GM12878 (cell line): ENCODE measurements around the gene GDPD1. TPM values are rescaled to one million over a fixed set of nuclear protein-coding genes. Genes with fewer than 3 reads are reported as not detected.

Experiments
- ATAC-seq: fragments of 200-7000 bp; cut with Tn5 transposase; 3 replicates; pipeline ENCODE4 v1.9.1; 2020; ENCODE audit warnings: mild to moderate bottlenecking, moderate library complexity
- BruUV-seq: library from RNA; stranded (reverse); fragments of 400-500 nt; replicated peaks from 2 replicates; lab custom pipeline; 2021; lab: Mats Ljungman, UMichigan
- CTCF ChIA-PET: fragments of 300-600 bp; sonication (Branson Sonifier 250); formaldehyde crosslinking; extraction: SDS; loops from one replicate; lab custom pipeline; 2021; ENCODE audit warnings: inconsistent platforms; lab: Yijun Ruan, JAX
- POLR2A ChIA-PET: fragments of 350-600 bp; formaldehyde crosslinking; extraction: SDS; loops from one replicate; lab custom pipeline; 2021; ENCODE audit warnings: inconsistent platforms; lab: Charles Lee
- RAD21 ChIA-PET: fragments of 300-600 bp; sonication (Branson Sonifier 250); formaldehyde crosslinking; loops from one replicate; lab custom pipeline; 2023; ENCODE audit warnings: antibody characterized with exemption; ENCODE audit not compliant: unreplicated experiment; lab: Charles Lee
- SMC1A ChIA-PET: fragments of 300-600 bp; sonication (Branson Sonifier 250); formaldehyde crosslinking; loops from one replicate; lab custom pipeline; 2023; ENCODE audit not compliant: unreplicated experiment, uncharacterized antibody; lab: Charles Lee
- DNase-seq: peaks from one replicate; pipeline ENCODE4 v3.0.0-alpha.2; 2011; ENCODE audit warnings: low read depth, low spot score
- FAIRE-seq: peaks from 3 replicates; lab custom pipeline; 2011; peaks lifted over from hg19 to GRCh38; lab: Jason Lieb, UNC
- H2AFZ ChIP-seq: 2 replicates; pipeline ENCODE4 v1.6.0; 2011; ENCODE audit warnings: low read depth, low read length, control low read depth; ENCODE audit not compliant: control insufficient read depth
- H3K27ac ChIP-seq: 2 replicates; pipeline ENCODE4 v1.5.1; 2011; ENCODE audit warnings: control low read depth; ENCODE audit not compliant: control insufficient read depth, insufficient read depth
- H3K27me3 ChIP-seq, 2 experiments: replicated peaks in 1 of 2; 2 replicates each; pipeline versions ENCODE4 v1.6.0 to v1.6.1; 2011; ENCODE audit warnings: low read length in 1 of 2; ENCODE audit not compliant: control insufficient read depth in 2 of 2, insufficient read depth in 2 of 2
- H3K36me3 ChIP-seq, 2 experiments: 2 replicates each; pipeline ENCODE4 v1.5.1; 2011; ENCODE audit warnings: low read length in 1 of 2; ENCODE audit not compliant: control insufficient read depth in 2 of 2, insufficient read depth in 2 of 2
- H3K4me1 ChIP-seq: 2 replicates; pipeline ENCODE4 v1.6.1; 2011; ENCODE audit warnings: mild to moderate bottlenecking, low read length, moderate library complexity, mixed read lengths; ENCODE audit not compliant: control insufficient read depth, insufficient read depth
- H3K4me2 ChIP-seq: 2 replicates; pipeline ENCODE4 v1.6.0; 2011; ENCODE audit warnings: control low read depth; ENCODE audit not compliant: control insufficient read depth, insufficient read depth
- H3K4me3 ChIP-seq: fragments of 200-600 bp; sonication (generic); 2 replicates; pipeline ENCODE4 v1.5.1; 2016
- H3K79me2 ChIP-seq: 2 replicates; pipeline ENCODE4 v1.6.0; 2011; ENCODE audit warnings: low read length; ENCODE audit not compliant: control insufficient read depth, insufficient read depth
- H3K9ac ChIP-seq: 2 replicates; pipeline ENCODE4 v1.8.0; 2011; ENCODE audit warnings: low read length, control low read depth, mixed read lengths; ENCODE audit not compliant: control insufficient read depth, insufficient read depth
- H3K9me3 ChIP-seq: replicated peaks from 3 replicates; pipeline ENCODE4 v1.5.1; 2011; ENCODE audit warnings: mild to moderate bottlenecking, low read length; ENCODE audit not compliant: control insufficient read depth, insufficient read depth
- H4K20me1 ChIP-seq: 2 replicates; pipeline ENCODE4 v1.6.0; 2011; ENCODE audit not compliant: control insufficient read depth, insufficient read depth
- BACH1 ChIP-seq: fragments of 450-650 bp; IDR thresholded peaks from 2 replicates; pipeline ENCODE4 v1.6.1; 2017; ENCODE audit warnings: mild to moderate bottlenecking, borderline replicate concordance
- CHD1 ChIP-seq: IDR thresholded peaks from 2 replicates; pipeline ENCODE4 v1.6.1; 2012; ENCODE audit warnings: low read depth, low read length, improper control_type of control experiment
- CHD4 ChIP-seq: fragments of 200-600 bp; sonication (generic); IDR thresholded peaks from 2 replicates; pipeline ENCODE4 v1.6.1; 2016; ENCODE audit warnings: mild to moderate bottlenecking
- CREB1 ChIP-seq: IDR thresholded peaks from 2 replicates; pipeline ENCODE4 v1.6.1; 2012; ENCODE audit warnings: low read depth, mild to moderate bottlenecking, inconsistent platforms
- CTCF ChIP-seq, 3 experiments: IDR thresholded peaks in 2 of 3; conservative IDR thresholded peaks in 1 of 3; 2 replicates each; pipeline ENCODE4 v1.5.1; 2011; ENCODE audit warnings: low read depth in 3 of 3, low read length in 3 of 3, mild to moderate bottlenecking in 3 of 3, control low read depth in 2 of 3, moderate library complexity in 2 of 3, inconsistent platforms in 1 of 3, mixed read lengths in 1 of 3; ENCODE audit not compliant: control insufficient read depth in 2 of 3, insufficient read depth in 1 of 3; ENCODE audit errors: extremely low read depth in 1 of 3
- IRF4 ChIP-seq: IDR thresholded peaks from 2 replicates; pipeline ENCODE4 v1.6.1; 2011; ENCODE audit warnings: low read depth, low read length
- JUNB ChIP-seq: IDR thresholded peaks from 2 replicates; pipeline ENCODE4 v1.6.1; 2016; ENCODE audit warnings: antibody characterized with exemption, mild to moderate bottlenecking
- KAT2A ChIP-seq: conservative IDR thresholded peaks from 2 replicates; pipeline ENCODE4 v1.6.1; 2011; ENCODE audit warnings: low read depth, low read length; ENCODE audit not compliant: control insufficient read depth
- KDM1A ChIP-seq: fragments of 200-600 bp; sonication (generic); IDR thresholded peaks from 2 replicates; pipeline ENCODE4 v1.6.1; 2016; ENCODE audit warnings: borderline replicate concordance
- NFIC ChIP-seq: IDR thresholded peaks from 2 replicates; pipeline ENCODE4 v1.6.1; 2012; ENCODE audit warnings: low read depth, mild to moderate bottlenecking, inconsistent platforms, low read length, moderate library complexity
- PAX5 ChIP-seq: IDR thresholded peaks from 2 replicates; pipeline ENCODE4 v1.6.1; 2011; ENCODE audit warnings: low read depth, low read length, borderline replicate concordance
- RUNX3 ChIP-seq: IDR thresholded peaks from 2 replicates; pipeline ENCODE4 v1.6.1; 2012; ENCODE audit warnings: low read length, inconsistent platforms
- SRF ChIP-seq, 2 experiments: IDR thresholded peaks; 2 replicates each; pipeline ENCODE4 v1.6.1; 2011; ENCODE audit warnings: low read depth in 2 of 2, low read length in 2 of 2, mild to moderate bottlenecking in 1 of 2, moderate library complexity in 1 of 2
- YBX1 ChIP-seq: fragments of 450-650 bp; IDR thresholded peaks from 2 replicates; pipeline ENCODE4 v1.6.1; 2016; ENCODE audit warnings: antibody characterized with exemption
- ZNF217 ChIP-seq: fragments of 450-650 bp; IDR thresholded peaks from 2 replicates; pipeline ENCODE4 v1.6.1; 2017; ENCODE audit warnings: antibody characterized with exemption, mild to moderate bottlenecking
- ZNF24 ChIP-seq: fragments of 450-650 bp; IDR thresholded peaks from 2 replicates; pipeline ENCODE4 v1.6.1; 2017; ENCODE audit warnings: antibody characterized with exemption, mild to moderate bottlenecking
- ZNF274 ChIP-seq: IDR thresholded peaks from one replicate; pipeline ENCODE4 v1.8.0; 2011; ENCODE audit not compliant: insufficient read length, insufficient read depth
- ZNF622 ChIP-seq: fragments of 450-650 bp; IDR thresholded peaks from 2 replicates; pipeline ENCODE4 v1.6.1; 2017; ENCODE audit warnings: mild to moderate bottlenecking, inconsistent platforms
- WGBS: methylation state at CpG from one replicate; pipeline ENCODE4 v1.1.6; 2016; ENCODE audit warnings: low lambda C conversion rate; ENCODE audit not compliant: insufficient replicate concordance, insufficient coverage; ENCODE audit errors: missing lambda C conversion rate; 5-methylcytosine and 5-hydroxymethylcytosine counted together
- in situ Hi-C: fragments of 300-500 bp; cut with MboI; formaldehyde crosslinking; loops from 9 replicates; pipeline ENCODE4 v1.14.3; 2018; ENCODE audit warnings: mixed read lengths
- intact Hi-C: fragments of 100-400 bp; cut with micrococcal nuclease; formaldehyde crosslinking; loops from one replicate; pipeline ENCODE4 v1.14.2; 2022; ENCODE audit not compliant: unreplicated experiment
- polyA plus RNA-seq, 11 experiments: library from polyadenylated mRNA; depleted of rRNA in 4 of 11; unstranded in 6 of 11; stranded (reverse) in 5 of 11; fragments of >200 nt; fragmentation: Nextera tagmentation in 4 of 11; fragmentation: Illumina TruSeq in 1 of 11; extraction: Ambion mirVana in 4 of 11; extraction: Trizol in 1 of 11; gene quantifications; 1 replicate in 1 of 11; 2 replicates in 10 of 11; pipeline versions ENCODE4 v1.2.1 to v1.2.3, GENCODE V29; 2011 to 2016; ENCODE audit warnings: inconsistent platforms in 2 of 11, missing spikeins in 2 of 11, low read depth in 1 of 11
- total RNA-seq, 4 experiments: library from RNA; depleted of rRNA in 3 of 4; stranded (reverse); fragments of >200 nt in 3 of 4; fragmentation: Illumina TruSeq in 1 of 4; extraction: Trizol in 1 of 4; gene quantifications; 2 replicates each; pipeline versions ENCODE4 v1.2.1 to v1.2.3, GENCODE V29; 2013 to 2021
- TF ChIP-seq, protein P1 (sequence below): IDR thresholded peaks from 2 replicates; pipeline ENCODE4 v1.6.1; 2011; ENCODE audit warnings: mild to moderate bottlenecking, low read depth, low read length, moderate library complexity; ENCODE audit not compliant: insufficient replicate concordance

GDPD1 gene
- total and polyA plus RNA-seq, 10 of the 15 experiments (the other 5 are each of a cell fraction or from before 2014, with no cell fraction given), result 0.18 to 1.6 (median 0.69) TPM

DNA sequence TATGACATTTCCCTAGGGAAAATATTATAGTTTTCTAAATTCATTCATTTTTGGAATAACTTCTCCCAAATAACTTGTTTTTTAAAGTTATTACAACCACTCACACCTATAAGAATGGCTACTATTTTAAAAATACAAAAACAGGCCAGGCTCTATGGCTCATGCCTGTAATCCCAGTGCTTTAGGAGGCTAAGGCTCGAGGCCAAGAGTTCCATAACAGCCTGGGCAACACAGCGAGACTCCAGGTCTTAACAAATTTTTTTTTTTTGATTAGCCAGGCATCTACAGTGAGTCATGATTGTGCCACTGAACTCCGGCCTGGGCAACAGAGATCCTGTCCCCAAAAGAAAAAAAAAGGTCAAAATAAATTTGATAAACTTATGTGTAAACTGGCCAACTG, 67.6 kb downstream of the GDPD1 start:
- H3K4me3 ChIP-seq, result no peak overlapping the region
- BruUV-seq, result no TSS peak
- intact Hi-C loops, result no loop called here
- TF ChIP-seq ZNF274 (no peak), KAT2A (no peak), BACH1 (no peak), CHD4 (no peak), NFIC (no peak), SRF (IDR thresholded peaks at IDR 0.05; ENCODE audit: low read depth in 2 of 2, low read length in 2 of 2) (no peak), JUNB (no peak)
- TF ChIP-seq, protein P1, sequence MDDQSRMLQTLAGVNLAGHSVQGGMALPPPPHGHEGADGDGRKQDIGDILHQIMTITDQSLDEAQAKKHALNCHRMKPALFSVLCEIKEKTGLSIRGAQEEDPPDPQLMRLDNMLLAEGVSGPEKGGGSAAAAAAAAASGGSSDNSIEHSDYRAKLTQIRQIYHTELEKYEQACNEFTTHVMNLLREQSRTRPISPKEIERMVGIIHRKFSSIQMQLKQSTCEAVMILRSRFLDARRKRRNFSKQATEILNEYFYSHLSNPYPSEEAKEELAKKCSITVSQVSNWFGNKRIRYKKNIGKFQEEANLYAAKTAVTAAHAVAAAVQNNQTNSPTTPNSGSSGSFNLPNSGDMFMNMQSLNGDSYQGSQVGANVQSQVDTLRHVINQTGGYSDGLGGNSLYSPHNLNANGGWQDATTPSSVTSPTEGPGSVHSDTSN, result no peak
- DNase-seq (no peak), FAIRE-seq (no peak), ATAC-seq (no peak)
- no peak overlapping the region for H2AFZ ChIP-seq
- ChIA-PET SMC1A (no interaction called here), CTCF (no interaction called here), POLR2A (no interaction called here), RAD21 (no interaction called here)
- in situ Hi-C loops, result no loop called here
- H3K27ac ChIP-seq, result no peak overlapping the region
- H3K9ac ChIP-seq, result no peak overlapping the region
- no peaks in the 10 kb centered on the region for H3K9me3 ChIP-seq
- H3K27me3 ChIP-seq, result no peaks in the 10 kb centered on the region
- H4K20me1 ChIP-seq, result no peaks in the 10 kb centered on the region
- no peak overlapping the region for H3K4me2 ChIP-seq
- H3K36me3 ChIP-seq, result no peaks in the 10 kb centered on the region
- no peaks in the 10 kb centered on the region for H3K4me1 ChIP-seq
- H3K79me2 ChIP-seq, result no peaks in the 10 kb centered on the region
- 0% methylated on average over 2 of the region's 3 CpGs for WGBS

DNA sequence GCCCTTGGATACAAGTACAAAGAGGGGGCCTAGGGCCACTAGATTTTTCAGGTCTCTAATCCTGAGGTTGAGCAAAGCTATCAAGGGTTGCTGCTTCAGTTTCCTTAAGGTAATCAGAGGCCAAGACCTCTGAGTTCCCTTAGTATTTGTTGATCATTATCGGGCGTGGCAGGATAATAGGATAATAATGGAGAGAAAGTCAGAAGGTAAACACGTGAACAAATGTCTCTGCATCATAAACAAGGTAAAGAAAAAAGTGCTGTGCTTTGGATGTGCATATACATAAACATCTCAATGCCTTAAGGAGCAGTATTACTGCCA, 69.6 kb downstream of the GDPD1 start:
- DNase-seq (no peak), ATAC-seq (no peak), FAIRE-seq (no peak)
- no peak overlapping the region for H3K4me2 ChIP-seq
- no peak overlapping the region for H3K27ac ChIP-seq
- H3K9me3 ChIP-seq, result no peaks in the 10 kb centered on the region
- H3K4me3 ChIP-seq, result no peak overlapping the region
- intact Hi-C loops, result no loop called here
- WGBS, result 61% methylated on average over 3 of the region's 3 CpGs
- no TSS peak for BruUV-seq
- no peaks in the 10 kb centered on the region for H4K20me1 ChIP-seq
- in situ Hi-C loops, result no loop called here
- peak overlapping the region; percentile 51; the same call in 1 of the 2 replicates for H2AFZ ChIP-seq
- H3K36me3 ChIP-seq, result no peaks in the 10 kb centered on the region
- H3K79me2 ChIP-seq, result no peaks in the 10 kb centered on the region
- CTCF ChIA-PET, result no interaction called here
- H3K9ac ChIP-seq, result no peak overlapping the region
- POLR2A ChIA-PET, result no interaction called here
- RAD21 ChIA-PET, result no interaction called here
- no peaks in the 10 kb centered on the region for H3K4me1 ChIP-seq
- SMC1A ChIA-PET, result no interaction called here
- H3K27me3 ChIP-seq, result no peaks in the 10 kb centered on the region
- TF ChIP-seq YBX1 (no peak), RUNX3 (no peak), CHD1 (no peak), CTCF (IDR thresholded peaks at IDR 0.05 in 2 of 3, conservative IDR thresholded peaks at IDR 0.05 in 1 of 3; ENCODE audit: control insufficient read depth in 2 of 3, extremely low read depth in 1 of 3, insufficient read depth in 1 of 3, low read depth in 3 of 3, low read length in 3 of 3) (no peak), ZNF217 (no peak), ZNF24 (no peak), PAX5 (no peak), CREB1 (no peak), IRF4 (no peak), KDM1A (no peak), ZNF622 (no peak)
